ENCODE measurements around the gene NKIRAS1.
"Not testable (repeated sequence)": the region's sequence is repeated elsewhere in the genome, so short reads cannot be mapped to it uniquely, and the experiment has no call there.

Gene NKIRAS1

GRCh38 chr3:23859012-23859743 is 57.6 kb downstream of the NKIRAS1 start:
- Mint-ChIP-seq H3K4me1 (ENCODE audit: low read depth) (peaks cover 53% of the 10 kb centered on the region), H3K4me3 (no peak overlapping the region), H3K9me3 (no peaks in the 10 kb centered on the region), H3K36me3 (ENCODE audit: low read depth) (peaks cover 15% of the 10 kb centered on the region), H3K27ac (no peak overlapping the region), H3K27me3 (no peaks in the 10 kb centered on the region)

- peaks cover 39% of the 10 kb centered on the region for H3K4me1 Mint-ChIP-seq (ENCODE audit: low read depth)
- H3K36me3 Mint-ChIP-seq (ENCODE audit: low read depth): peaks cover 30% of the 10 kb centered on the region
- no peak overlapping the region for H3K27ac Mint-ChIP-seq
- H3K27me3 Mint-ChIP-seq: no peaks in the 10 kb centered on the region
- H3K9me3 Mint-ChIP-seq: no peaks in the 10 kb centered on the region
- no peak overlapping the region for H3K4me3 Mint-ChIP-seq
These were observed 60.5 kb downstream of the NKIRAS1 start for GRCh38 chr3:23856286-23856685.

- not testable (repeated sequence) for H3K4me3 Mint-ChIP-seq; H3K9me3 Mint-ChIP-seq; H3K27me3 Mint-ChIP-seq; H3K4me1 Mint-ChIP-seq (ENCODE audit: low read depth); H3K27ac Mint-ChIP-seq
- H3K36me3 Mint-ChIP-seq (ENCODE audit: low read depth): peaks cover 27% of the 10 kb centered on the region
These were observed 67.3 kb downstream of the NKIRAS1 start for GRCh38 chr3:23849462-23849861.

GRCh38 chr3:23845326-23846216 is 71.2 kb downstream of the NKIRAS1 start:
- H3K36me3 Mint-ChIP-seq (ENCODE audit: low read depth): peaks cover 9% of the 10 kb centered on the region
- peaks cover 20% of the 10 kb centered on the region for H3K4me1 Mint-ChIP-seq (ENCODE audit: low read depth)
- H3K4me3 Mint-ChIP-seq: no peak overlapping the region
- no peaks in the 10 kb centered on the region for H3K9me3 Mint-ChIP-seq
- H3K27me3 Mint-ChIP-seq: no peaks in the 10 kb centered on the region
- no peak overlapping the region for H3K27ac Mint-ChIP-seq

- Mint-ChIP-seq H3K27ac (no peak overlapping the region), H3K9me3 (no peaks in the 10 kb centered on the region), H3K27me3 (no peaks in the 10 kb centered on the region), H3K36me3 (ENCODE audit: low read depth) (peaks cover 9% of the 10 kb centered on the region), H3K4me3 (no peak overlapping the region), H3K4me1 (ENCODE audit: low read depth) (peaks cover 31% of the 10 kb centered on the region)
These were observed 72.9 kb downstream of the NKIRAS1 start for GRCh38 chr3:23843869-23844268.

Data from stimulated activated naive CD8-positive, alpha-beta T cell treated with anti-CD3 and anti-CD28 coated beads, Interleukin-15, Interleukin-2, amounts not matched to agents 100 ng/mL and 50 ng/mL, for 24 hours (primary cell).